Embryonic facial prominence (tissue), 1 donor: ENCODE results near the gene FLNA.

ENCODE experiments used
- DNase-seq: peaks from one replicate; pipeline ENCODE4 v3.0.0-alpha.2; 2016; ENCODE audit errors: extremely low spot score

FLNA gene

DNA sequence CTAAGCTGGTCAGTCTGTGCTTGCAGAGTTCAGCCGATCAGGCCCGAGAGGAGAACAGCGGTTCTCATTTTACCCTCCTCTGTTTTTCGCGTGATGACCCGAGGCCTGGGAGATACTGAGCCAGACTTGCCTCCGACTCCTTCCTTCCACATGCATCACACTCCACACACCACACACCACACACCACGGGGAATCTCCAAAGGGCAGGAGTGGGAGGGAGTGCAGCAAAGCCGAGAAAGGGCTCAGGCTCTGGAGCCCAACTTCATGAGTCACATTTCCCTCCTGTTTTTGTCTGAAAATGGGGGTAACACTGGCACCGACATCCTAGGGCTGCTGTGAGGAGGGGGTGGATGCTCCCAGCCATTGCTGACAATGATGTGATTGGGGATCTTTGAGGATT is 39.9 kb downstream of the FLNA start:
- no peak for DNase-seq

DNA sequence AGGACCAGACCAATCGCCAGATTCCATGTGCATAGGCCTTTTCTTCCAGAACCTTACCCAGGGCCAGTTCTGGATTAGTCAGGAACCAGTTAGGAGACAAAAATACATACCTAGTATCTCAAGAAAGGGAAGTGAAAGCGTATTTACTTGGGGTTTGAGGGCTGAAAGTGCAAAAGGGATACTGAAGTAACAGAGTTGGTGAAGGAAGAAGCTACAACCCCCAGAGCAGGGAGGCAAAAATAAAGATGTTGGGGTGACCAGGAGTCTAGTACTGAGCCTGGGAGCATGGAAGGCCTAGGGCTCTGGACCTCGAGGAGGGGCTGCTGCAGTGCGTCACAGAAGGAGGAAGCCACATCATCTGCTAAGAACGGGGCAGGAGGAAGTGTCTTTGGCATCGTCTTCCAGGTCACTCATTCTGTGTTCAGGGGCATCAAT is 40.6 kb downstream of the FLNA start:
- DNase-seq = no peak

DNA sequence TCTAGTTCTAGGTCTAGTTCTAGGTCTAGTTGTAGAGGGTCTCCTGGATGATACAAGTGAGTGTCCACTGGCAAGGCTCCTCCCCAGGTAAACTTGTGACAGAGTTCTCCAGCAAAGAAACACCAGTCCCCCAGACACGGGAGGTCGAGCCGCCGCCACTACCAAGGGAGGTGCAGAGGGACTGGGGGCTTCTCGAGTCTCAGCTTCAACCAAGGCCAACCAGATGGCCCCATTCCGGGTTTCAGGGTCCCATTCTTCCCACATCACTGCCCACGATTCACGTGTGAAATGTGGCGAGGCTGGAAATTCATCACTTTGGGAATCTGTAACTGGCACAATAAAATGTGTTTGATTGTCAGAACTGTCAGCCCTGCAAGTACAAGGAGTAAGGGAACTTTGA is 41.3 kb downstream of the FLNA start:
- no peak for DNase-seq

DNA sequence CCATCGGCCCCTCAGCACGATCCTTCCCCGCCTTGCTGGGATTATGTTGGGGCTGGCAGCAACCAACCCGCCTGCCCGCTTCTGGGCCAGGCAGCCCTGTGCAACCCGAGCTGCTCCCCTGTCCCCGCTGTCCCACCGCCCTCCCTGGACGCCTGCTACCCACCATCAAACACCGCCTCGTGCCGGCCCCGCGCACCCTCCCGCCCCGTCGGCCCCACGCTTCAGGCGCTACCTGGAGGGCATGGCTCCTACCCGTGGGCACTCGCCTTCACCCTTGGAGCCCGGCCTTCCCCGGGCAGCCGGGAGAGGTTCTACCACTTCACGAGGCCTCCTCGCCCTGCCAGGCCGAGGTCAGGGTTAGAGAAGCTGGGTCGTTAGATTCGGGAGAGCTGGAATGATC is 41.9 kb downstream of the FLNA start:
- no peak for DNase-seq

DNA sequence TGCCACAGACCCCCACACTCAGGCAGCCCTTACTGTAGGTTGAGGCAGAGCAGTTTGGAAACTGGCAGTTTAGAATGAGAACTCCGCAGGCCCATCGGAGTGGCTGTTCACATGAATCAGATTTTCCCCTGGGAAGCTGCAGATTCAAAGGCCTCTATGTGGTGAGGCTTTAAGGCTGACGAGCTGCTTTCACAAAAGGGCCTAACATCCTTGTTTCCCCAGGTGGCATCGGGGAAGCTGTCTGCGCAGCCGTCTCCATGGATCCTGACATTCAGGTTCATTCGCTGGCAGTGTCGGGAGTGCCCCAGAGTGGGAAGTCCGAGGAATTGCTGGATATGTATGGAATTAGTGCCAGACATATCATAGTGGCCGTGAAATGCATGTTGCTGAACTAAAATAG is 45.1 kb downstream of the FLNA start:
- DNase-seq = no peak

DNA sequence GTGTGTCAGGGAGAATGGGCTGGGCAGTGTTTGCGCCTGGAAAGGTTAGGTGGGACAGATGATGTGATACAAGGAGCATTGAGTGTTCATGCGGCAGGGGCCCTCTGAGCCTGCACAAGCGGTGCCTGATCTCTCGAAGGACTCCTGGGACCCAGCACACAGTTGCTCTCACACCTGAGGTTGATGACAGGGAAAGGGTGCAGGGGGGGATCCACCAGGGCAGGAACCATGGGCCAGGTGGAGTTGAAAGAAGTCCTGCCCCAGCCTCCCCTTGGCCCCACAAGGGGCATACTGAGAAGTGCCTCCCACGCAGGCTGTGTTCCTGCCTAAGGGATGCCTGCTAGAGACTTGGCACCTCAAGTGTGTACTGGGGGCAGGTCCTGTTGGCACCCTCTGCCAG is 45.8 kb downstream of the FLNA start:
- no peak for DNase-seq

DNA sequence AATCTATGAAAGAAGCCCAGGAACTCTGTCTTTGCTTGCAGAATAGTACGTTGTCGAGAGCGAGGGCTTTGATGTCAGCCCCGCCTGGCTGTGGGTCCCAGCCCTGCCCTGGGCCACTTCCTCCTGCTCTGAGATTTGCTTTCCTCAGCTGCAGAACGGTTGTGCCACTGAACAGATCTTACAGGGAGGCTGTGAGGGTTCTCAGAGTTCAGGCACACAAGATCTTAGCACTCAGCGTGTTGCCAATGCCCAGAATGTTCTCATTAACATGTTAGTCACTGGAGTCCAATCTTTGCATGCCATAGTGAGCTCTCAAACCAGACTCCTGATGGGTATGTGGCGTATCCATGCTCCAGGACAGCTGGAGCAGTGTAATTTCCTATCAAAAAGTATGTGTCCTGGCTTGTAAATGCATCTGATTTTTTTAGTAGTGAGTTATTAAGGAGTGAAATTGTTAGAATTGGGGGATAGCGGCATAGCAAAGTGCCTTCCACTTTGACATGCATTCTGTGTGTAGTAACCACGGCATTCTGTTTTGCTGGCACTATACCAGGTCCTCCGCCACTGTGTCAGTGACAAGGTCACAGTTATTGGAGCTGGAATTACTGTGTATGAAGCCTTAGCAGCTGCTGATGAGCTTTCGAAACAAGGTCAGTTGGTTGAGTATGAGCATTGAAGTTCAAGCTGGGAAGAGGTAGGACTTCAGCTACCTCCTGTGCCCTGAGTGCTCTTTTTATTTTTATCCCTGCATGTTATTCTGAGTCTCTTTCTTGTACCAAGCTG is 47.2 kb downstream of the FLNA start:
- DNase-seq = no peak

DNA sequence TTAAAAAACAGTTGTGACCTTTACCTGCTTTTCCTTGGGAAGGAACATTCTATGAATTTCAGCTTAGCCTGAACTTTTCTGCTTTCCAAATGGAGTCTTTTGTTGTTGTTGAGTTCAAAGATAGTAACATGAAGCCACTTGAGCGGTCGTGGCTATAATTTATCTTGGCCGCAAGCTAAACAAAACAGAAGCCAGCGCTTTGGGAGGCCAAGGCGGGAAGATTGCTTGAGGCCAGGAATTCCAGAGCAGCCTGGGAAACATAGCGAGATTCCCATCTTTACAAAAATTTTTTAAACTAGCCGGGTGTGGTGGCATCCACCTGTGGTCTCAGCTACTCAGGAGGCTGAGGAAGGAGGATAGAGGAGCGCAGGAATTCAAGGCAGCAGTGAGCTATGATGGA is 48.9 kb downstream of the FLNA start:
- no peak for DNase-seq

DNA sequence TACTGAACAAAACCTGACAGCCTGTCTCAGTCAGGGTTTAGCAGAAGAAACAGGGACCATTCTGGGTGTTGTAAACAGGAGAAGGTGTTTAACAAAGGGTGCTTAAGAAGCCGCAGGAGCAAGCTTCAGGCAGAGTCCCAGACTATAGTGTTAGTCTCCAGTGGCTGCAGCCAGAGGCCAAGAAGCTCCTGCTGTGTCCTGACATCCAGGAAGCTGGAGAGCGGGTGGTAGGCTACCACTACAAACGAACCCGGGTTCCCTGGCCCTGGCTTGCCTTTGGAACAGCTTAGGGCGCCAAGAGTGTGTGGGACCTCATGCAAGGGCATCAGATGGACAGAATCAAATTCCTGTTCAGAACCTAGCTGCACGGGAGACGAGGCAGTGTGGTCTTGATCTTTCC is 50.9 kb downstream of the FLNA start:
- no peak for DNase-seq

DNA sequence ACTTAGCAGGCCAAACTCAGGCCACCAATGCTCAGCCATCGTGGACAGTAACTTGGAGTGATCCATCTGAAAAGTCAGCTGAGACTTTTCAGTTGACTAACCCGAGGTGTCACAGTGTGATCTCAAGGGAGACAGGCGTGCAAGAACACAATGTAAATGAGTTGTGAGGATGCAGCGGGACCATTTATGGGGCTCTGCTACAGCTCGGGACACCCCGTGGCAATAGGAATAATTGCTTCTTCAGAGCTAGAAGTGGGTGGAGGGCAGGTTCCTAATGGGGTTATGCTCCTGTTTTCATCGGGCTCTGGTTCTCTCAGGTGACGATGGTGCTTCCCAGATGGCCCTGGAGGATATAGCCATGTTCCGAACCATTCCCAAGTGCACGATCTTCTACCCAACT is 51.5 kb downstream of the FLNA start:
- DNase-seq = no peak

DNA sequence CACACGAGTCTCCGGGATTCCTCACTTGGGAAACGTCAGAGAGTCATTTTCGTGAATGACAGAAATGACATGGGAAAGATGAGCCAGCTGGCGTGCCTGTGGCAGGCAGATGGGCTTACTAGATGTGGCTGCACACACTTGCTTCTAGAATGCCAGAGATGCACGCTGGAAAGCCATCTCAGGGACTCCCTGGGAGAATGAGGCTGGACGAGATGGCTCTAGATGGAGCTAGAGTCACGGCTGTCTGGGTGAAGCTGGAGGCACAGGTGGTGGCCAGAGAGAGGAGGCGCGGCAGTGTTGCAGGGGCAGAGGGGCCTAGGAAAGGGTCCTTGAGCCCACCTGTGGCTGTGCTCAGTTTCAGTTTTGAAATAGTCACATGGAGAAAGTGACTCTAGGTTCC is 52.8 kb downstream of the FLNA start:
- no peak for DNase-seq

DNA sequence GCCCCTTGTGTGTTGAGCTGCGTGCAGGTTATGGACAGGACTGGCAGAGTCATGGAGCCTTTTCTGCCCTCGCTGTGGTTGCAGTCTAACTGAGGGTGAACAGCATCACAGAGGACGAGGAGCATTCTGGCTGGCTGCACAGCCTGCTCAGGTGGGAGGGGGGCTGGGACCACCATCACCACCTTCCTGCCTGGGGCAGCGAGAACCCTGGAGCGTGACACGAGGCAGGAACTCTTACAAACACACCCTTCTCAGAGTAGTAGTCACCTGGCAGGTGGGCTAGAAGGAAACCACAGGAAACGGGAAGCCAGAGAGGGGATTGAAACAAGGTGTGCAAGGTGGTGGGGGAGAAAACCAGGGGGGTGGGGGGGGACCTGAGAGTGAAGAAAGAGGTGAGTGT is 53.3 kb downstream of the FLNA start:
- DNase-seq = no peak

DNA sequence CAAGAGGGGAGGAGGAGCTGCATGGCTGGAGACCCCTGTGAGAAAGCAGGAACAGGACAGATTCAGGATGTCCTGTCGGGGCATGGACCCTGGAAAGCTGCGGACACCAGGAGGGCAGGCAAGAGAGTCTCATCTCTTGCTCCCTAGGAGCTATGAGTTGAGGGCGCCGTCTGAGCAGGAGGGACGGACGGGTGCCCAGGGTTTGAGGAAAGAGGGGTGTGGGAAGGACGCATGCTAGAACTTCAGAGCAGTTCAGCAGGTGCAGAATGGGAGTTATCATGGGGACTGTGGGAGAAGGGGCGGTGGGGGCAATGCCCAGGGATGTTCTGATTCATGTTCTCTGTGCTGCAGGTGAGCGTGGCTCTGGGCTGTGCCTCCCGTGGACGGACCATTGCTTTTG is 54.0 kb downstream of the FLNA start:
- DNase-seq = no peak

DNA sequence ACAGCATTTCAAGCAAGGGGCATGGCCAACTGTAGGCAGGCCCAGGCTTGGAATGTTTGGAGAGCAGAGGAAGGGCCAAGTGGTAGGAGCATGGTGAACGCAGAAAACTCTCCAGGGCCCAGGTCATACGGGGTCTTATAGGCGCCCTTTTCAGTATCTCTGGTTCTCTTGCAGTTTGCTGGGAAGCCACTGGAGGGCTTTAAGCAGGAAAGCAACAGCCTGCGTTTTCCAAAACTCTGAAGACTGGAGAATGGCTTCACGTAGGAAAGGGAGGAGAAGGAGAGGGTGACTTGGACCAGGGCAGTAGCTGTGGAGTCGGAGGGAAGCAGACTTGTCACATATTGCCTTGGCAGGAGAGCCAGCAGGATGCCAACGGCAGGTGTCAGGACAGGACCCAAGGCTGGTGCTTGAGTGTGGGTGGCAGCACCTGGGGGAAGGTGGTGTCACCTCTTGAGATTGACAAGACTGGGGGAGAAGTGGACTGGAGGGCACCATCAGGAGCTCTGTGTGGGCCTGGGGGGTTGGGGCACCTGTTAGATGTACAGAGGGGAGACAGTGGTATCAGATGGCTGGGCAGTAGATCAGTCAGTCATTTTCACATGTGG is 56.9 kb downstream of the FLNA start:
- DNase-seq = no peak

DNA sequence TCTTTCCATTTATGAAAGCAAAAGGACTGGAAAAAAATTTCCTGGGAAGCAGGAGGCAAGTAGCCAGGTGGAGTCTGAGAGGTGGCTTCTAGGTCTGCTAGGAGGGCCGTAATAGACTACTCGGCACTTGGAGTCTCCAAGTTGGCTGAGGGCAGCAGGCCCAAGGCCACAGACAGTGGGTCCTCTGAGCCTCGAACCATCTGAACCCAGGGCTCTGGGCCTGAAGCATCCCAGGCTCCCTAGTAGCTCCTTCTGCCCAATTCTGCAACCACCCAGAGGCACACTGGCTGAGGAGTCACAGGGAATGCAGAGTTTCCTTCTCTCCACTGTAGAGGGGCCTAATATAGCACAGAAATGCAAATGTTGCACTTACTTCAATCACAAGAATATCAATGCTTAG is 59.0 kb downstream of the FLNA start:
- DNase-seq = no peak

DNA sequence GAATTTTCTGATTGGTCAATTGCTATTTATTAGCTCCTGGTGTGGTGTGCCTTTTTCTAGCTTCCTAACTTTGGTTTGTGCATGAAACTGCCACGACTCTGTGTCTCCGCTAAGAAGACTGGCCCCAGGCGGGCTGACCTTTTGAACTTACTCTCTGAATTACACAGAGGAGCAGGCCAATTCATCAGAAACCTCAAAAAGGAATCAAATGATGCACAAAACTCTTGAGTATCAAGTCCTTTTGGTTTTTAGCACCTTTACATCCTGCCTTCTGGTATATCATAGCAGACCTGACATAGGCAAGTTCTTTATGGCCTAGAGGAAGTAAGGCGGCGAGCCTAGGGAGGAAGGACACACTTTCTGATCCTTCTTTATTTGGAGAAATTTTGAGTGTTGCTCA is 61.3 kb downstream of the FLNA start:
- no peak for DNase-seq

DNA sequence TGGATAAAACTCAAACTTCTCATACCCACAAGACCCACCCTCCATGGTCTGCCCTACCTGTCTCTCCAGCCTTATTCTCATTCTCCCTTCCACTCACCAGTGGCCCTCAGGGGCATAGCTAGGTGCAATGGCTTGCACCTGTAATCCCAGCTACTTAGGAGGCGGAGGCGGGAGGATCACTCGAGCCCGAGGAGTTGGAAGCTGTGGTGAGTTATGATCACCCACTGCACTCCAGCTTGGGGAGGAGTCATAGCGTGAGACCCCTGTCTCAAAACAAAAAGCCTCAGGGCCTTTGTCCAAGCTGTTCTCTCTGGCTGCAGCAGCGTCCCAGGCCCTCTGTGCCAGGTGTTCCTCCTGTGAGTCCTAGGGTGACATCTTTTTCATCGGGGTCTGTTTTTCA is 62.3 kb downstream of the FLNA start:
- DNase-seq = no peak

DNA sequence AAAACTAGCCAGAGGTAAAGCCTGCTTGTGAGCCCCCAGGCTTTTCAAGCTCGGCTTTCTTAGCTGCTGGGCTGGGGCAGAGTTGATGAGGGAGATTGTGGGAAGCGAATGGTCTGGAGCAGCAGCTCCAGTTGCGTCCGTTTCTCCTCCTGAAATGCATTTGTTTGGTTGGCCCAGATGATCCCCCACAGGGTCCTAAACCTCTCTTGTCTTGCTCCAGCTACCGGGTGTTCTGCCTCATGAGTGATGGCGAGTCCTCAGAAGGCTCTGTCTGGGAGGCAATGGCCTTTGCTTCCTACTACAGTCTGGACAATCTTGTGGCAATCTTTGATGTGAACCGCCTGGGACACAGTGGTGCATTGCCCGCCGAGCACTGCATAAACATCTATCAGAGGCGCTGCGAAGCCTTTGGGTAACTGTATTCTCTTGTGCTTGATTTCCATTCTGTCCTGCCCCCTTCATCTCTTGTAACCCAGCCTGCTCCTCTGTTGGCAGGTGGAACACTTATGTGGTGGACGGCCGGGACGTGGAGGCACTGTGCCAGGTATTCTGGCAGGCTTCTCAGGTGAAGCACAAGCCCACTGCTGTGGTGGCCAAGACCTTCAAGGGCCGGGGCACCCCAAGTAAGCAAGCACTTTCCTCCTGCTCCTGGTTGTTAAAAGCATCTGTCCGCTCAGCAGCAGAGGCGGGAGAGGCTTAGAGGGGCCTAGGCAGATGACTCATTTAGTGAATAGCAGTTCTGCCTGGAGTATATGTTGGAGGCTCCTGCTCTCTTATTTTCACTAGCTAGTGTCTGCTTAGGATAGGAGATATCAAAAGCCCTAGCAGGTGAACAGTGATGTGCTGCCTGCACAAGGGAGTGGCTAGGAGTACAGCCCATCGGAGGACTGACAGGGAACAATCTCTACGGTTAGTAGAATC is 63.6 kb downstream of the FLNA start:
- DNase-seq = no peak

DNA sequence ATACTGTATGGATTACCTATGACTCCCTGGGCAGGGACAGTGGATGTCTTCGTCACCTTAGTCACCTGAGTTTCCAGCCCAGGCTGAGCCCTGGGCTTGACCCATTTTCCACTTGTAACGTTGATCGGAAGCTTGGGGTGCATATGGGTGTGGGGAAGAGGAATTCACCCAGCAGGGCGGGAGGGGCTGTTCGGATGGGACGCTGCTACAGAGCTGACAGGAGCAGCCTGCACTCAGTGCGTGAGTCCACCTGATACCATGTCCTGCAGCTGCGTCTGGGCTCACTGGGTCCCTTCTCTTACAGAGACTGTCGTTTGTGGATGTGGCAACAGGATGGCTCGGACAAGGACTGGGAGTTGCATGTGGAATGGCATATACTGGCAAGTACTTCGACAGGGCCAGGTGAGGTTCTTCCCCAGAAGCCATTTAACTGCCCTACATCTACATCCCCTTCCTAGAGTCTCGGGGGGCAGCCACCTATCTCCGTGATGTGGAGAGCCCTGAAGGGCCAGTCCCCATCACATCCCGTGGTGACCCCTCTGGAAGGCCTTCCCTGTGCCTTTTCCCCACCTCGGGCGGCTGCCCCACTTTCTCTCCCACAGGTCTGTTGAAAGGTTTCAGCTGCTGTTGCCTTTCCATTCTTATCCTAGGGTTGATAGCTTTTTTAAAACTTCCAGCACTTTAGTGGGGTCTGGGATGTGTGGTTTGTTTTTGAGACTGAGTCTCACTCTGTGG is 65.2 kb downstream of the FLNA start:
- DNase-seq = no peak

DNA sequence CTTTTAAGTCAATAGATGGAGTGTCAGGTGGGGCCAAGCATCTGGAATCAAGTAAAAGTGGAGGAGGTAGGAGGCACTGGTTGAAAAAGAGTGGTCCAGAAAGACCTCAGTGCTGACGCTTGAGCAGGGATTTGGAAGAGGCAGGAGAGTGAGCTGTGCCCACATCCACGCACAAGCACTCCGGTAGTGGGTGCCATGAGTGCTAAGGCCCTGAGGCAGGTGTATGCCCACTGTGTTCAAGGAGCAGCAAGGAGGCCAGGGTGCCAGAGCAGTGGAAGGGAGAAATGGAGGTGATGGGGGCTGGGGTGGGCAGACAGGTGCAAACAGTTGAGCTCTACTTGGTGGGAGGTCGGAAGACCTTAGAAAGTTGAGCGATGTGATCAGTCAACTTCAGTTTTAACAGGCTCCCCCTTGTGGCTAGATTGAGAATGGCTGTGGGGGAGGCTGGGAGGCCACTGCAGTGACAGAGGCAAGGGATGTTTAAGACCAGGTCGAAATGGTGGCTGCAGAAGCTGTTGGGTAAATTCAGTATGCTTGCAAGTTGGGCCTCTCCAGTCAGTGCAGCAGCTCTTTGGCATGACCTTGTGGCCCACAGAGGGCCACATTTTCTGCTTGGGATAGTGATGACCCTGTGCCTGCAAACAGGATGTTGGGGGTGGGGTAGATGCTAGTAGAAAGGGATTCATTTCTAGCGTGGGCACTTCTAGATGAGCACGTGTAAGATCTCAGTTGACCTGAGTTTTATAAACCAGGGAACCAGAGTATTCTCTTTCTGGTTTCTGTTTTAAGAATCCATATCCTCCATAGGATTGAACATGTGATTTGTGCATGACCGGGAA is 66.1 kb downstream of the FLNA start:
- DNase-seq = no peak

DNA sequence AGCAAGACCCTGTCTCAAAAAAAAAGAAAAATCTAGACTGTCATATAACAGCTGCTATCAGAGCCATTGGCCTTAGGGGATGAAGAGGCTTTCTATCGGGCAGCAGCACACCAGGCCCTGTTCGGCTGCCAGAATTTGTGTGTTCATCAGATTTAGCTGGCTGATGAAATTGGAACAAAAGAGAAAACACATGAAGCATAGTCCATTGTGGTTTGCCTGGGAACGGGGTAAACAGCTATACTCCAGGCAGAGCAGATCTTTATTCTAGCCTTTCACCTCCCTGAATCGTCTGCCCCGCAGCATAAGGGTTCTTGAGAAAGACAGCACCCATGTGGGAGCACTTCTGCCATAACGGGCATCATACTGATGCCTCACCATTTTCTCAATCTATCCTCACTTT is 67.2 kb downstream of the FLNA start:
- no peak for DNase-seq
